Measurements from ENCODE around the gene SCRN2. TPM values are rescaled to one million over a fixed set of nuclear protein-coding genes. Genes with fewer than 3 reads are reported as not detected.
A peak's percentile ranks its signal among the peaks of the same experiment; 100 is the strongest.

SCRN2 gene
- total RNA-seq, 1 donor from 2014 or later: 45.2 TPM

DNA sequence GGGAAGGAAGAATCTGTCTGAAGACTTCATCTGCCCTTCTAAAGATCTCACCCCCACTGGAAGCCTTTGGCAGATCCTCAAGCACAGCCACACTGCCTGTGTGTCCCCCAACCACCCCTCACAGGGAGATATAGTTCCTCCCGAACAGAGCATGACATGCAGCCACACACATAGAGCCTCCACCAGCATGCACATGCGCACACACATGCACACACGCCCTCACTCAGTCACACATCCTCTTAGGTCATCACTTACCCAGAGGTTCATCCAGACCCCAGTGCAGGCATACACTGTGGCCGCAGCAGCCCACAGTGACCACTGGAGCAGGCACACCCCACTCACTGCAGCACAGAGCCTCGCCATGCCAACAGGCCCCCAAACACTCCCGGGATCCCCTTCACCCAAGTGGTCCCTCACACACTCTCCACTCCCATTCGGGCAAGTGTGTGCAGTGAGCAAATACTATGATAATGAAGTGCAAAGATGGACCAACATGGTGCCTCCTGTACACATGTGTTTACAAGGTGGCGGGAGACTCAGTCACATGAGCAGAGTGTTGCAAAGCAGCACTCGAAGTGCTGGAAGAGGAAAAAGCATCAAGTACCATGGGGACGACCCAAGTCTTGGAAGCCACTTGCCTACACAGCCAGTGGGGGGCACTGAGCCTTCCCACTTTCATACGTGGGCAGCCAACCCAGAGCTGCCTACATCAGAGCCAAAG lies 26.9 kb upstream of the SCRN2 start:
- H3K36me3 Mint-ChIP-seq: no peaks in the 10 kb centered on the region
- peak overlapping the region; percentile 8 for H3K27ac Mint-ChIP-seq
- peaks cover 14% of the 10 kb centered on the region for H3K4me1 Mint-ChIP-seq (ENCODE audit: unreplicated experiment)
- H3K4me3 Mint-ChIP-seq: no peak overlapping the region
- TF ChIP-seq, protein P1, sequence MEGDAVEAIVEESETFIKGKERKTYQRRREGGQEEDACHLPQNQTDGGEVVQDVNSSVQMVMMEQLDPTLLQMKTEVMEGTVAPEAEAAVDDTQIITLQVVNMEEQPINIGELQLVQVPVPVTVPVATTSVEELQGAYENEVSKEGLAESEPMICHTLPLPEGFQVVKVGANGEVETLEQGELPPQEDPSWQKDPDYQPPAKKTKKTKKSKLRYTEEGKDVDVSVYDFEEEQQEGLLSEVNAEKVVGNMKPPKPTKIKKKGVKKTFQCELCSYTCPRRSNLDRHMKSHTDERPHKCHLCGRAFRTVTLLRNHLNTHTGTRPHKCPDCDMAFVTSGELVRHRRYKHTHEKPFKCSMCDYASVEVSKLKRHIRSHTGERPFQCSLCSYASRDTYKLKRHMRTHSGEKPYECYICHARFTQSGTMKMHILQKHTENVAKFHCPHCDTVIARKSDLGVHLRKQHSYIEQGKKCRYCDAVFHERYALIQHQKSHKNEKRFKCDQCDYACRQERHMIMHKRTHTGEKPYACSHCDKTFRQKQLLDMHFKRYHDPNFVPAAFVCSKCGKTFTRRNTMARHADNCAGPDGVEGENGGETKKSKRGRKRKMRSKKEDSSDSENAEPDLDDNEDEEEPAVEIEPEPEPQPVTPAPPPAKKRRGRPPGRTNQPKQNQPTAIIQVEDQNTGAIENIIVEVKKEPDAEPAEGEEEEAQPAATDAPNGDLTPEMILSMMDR (conservative IDR thresholded peaks at IDR 0.05): no peak
- no peak for DNase-seq (ENCODE audit: extremely low spot score, unreplicated experiment)
- H3K9me3 Mint-ChIP-seq: peaks cover 4% of the 10 kb centered on the region
- H3K27me3 Mint-ChIP-seq: peaks cover 71% of the 10 kb centered on the region

- TF ChIP-seq, protein P1 (conservative IDR thresholded peaks at IDR 0.05): no peak
- peak overlapping the region; percentile 72 for H3K27ac Mint-ChIP-seq
These were observed 25.9 kb upstream of the SCRN2 start for GRCh38 chr17:47866941-47867340.

GRCh38 chr17:47864791-47865216 lies 23.7 kb upstream of the SCRN2 start:
- TF ChIP-seq, protein P1 (conservative IDR thresholded peaks at IDR 0.05): no peak
- DNase-seq (ENCODE audit: extremely low spot score, unreplicated experiment): no peak
- Mint-ChIP-seq H3K9me3 (peaks cover 4% of the 10 kb centered on the region), H3K4me1 (ENCODE audit: unreplicated experiment) (peaks cover 8% of the 10 kb centered on the region), H3K27me3 (peaks cover 50% of the 10 kb centered on the region), H3K4me3 (peak overlapping the region; percentile 47), H3K27ac (peak overlapping the region; percentile 83), H3K36me3 (no peaks in the 10 kb centered on the region)

More at GRCh38 chr17:47866941-47867340, 25.9 kb upstream of the SCRN2 start:
- peaks cover 4% of the 10 kb centered on the region for H3K9me3 Mint-ChIP-seq
- no peaks in the 10 kb centered on the region for H3K36me3 Mint-ChIP-seq
- peaks cover 14% of the 10 kb centered on the region for H3K4me1 Mint-ChIP-seq (ENCODE audit: unreplicated experiment)
- DNase-seq (ENCODE audit: extremely low spot score, unreplicated experiment): no peak
- peaks cover 64% of the 10 kb centered on the region for H3K27me3 Mint-ChIP-seq
- no peak overlapping the region for H3K4me3 Mint-ChIP-seq

GRCh38 chr17:47862621-47863440 lies 21.8 kb upstream of the SCRN2 start:
- H3K27me3 Mint-ChIP-seq: peaks cover 55% of the 10 kb centered on the region
- DNase-seq (ENCODE audit: extremely low spot score, unreplicated experiment): no peak

DNA sequence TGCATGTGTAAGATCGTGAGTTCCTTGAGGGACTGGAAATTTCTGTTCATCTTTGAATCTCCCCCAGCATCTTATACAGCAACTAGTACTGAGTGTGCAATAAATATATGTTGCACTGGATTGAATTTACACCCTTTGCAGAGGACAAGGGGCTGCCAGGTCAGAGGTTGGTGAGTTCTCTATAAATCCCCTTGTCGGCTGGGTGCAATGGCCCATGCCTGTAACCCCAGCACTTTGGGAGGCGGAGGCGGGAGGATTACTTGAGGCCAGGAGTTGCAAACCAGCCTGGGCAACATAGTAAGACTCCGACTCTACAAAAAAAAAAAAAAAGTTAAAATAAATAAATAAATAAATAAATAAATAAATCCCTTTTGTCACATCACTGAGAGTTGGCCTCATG lies 19.3 kb upstream of the SCRN2 start:
- no peak overlapping the region for H3K27ac Mint-ChIP-seq
- peaks cover 6% of the 10 kb centered on the region for H3K4me1 Mint-ChIP-seq (ENCODE audit: unreplicated experiment)
- TF ChIP-seq, protein P1 (conservative IDR thresholded peaks at IDR 0.05): no peak
- DNase-seq (ENCODE audit: extremely low spot score, unreplicated experiment): no peak
- H3K4me3 Mint-ChIP-seq: no peak overlapping the region
- H3K36me3 Mint-ChIP-seq: no peaks in the 10 kb centered on the region
- peaks cover 55% of the 10 kb centered on the region for H3K27me3 Mint-ChIP-seq
- peaks cover 4% of the 10 kb centered on the region for H3K9me3 Mint-ChIP-seq

More at GRCh38 chr17:47862621-47863440, 21.8 kb upstream of the SCRN2 start:
- Mint-ChIP-seq H3K27ac (peak overlapping the region; percentile 89), H3K36me3 (no peaks in the 10 kb centered on the region), H3K9me3 (peaks cover 4% of the 10 kb centered on the region), H3K4me3 (peak overlapping the region; percentile 56), H3K4me1 (ENCODE audit: unreplicated experiment) (peaks cover 6% of the 10 kb centered on the region)
- TF ChIP-seq, protein P1 (conservative IDR thresholded peaks at IDR 0.05): no peak

Data from type B pancreatic cell (in vitro differentiated cells).